ENCODE results near the gene SLC2A11.

SLC2A11 gene

DNA sequence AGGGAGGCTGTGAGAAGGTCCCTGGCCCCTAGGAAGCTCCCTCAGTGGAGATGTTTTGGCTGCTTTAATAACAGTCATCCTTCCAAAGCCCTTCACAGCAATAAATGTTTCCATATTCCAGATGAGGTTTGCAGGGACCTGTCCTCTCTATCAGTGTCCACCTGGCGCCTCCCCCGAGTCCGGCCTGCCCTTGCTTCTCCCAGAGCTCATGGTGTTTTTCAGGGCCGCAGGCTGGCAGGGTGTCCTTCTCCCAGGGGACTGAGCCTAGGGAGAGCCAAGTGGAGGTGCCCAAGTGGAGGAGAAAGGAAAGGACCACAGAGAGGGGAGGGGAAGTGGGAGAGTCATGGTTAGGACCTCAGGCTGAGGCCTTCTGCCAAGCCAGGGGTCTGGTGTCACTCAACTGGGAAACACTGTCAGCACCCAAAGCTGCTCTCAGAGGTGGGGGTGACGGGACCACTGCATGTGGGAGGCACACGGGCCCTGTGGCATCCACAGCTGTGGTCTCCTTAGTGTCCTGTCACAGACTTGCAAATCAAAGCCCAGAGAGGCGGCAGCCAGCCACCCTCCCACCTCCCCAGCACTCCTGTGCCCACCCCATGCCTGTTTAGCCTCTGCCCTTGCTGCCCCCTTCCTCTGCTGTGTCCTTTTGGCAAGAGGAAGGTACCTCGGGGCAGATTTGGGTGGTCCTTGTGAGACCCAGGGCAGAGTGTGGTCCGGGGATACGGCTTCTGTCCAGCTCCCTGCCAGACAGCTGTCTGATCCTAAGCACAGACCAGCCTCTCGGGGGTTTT is 25.3 kb upstream of the SLC2A11 start:
- DNase-seq (ENCODE audit: low read depth in 1 of 2, low spot score in 1 of 2) = no peak

DNA sequence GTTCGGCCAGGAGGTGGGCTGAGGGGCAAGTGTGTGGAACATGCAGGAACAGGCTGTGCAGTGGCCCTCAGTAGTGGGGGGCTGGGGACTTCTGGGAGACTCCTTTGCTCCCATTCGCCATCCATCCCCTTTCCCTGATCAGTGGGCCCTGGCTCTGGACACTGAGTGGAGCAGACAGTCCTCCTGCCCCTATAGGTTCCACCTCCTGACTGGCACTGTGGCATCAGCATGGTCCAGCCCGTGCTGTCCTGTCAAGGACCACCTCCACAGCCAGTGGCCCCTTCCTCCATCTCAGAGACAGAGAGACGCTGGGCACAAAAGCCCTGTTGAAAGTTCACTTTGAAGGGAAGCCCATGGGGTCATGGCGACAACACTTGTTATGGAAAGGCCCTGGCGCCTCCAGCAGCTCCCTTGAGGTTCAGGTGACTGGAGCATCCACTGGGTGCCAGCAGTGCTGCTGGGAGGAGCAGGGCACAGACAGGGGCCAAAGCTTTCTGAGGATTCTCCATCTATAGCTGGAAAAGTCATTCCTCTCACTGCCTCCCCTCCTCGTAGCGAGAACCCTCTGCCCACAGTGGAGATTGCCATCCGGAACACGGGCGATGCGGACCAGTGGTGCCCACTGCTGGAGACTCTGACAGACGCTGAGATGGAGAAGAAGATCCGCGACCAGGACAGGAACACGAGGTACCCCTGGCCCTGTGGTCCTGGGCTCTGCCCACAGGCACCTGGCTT is 24.5 kb upstream of the SLC2A11 start:
- DNase-seq (ENCODE audit: low read depth in 1 of 2, low spot score in 1 of 2) = no peak

DNA sequence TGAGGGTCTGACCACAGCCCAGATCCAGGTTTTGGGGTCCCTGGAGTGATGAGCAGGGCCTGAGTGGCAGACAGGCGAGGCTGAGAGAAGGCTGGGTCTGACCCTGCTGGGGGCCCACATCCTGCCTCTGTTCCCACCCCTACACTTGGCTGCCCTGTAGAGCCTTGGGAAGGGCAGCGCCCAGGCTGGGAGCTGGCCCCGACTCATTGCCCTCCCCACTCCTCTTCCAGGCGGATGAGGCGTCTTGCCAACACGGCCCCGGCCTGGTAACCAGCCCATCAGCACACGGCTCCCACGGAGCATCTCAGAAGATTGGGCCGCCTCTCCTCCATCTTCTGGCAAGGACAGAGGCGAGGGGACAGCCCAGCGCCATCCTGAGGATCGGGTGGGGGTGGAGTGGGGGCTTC is 23.8 kb upstream of the SLC2A11 start:
- DNase-seq (ENCODE audit: low read depth in 1 of 2, low spot score in 1 of 2) = no peak

DNA sequence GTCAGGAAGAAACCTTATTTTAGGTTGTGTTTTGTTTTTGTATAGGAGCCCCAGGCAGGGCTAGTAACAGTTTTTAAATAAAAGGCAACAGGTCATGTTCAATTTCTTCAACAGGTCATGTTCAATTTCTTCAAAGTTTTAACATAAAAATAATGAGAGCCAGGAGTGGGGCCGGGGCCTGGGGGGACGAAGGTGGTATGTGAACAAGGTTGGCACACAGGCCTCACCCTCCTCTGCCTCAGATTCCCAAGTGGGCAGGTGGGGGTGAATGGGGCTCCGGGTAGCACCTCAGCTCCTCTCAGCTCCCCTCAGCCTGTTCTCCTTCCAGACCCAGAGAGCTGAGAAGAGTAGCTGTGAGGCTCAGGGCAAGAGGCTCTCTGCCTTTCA is 23.3 kb upstream of the SLC2A11 start:
- no peak for DNase-seq (ENCODE audit: low read depth in 1 of 2, low spot score in 1 of 2)

DNA sequence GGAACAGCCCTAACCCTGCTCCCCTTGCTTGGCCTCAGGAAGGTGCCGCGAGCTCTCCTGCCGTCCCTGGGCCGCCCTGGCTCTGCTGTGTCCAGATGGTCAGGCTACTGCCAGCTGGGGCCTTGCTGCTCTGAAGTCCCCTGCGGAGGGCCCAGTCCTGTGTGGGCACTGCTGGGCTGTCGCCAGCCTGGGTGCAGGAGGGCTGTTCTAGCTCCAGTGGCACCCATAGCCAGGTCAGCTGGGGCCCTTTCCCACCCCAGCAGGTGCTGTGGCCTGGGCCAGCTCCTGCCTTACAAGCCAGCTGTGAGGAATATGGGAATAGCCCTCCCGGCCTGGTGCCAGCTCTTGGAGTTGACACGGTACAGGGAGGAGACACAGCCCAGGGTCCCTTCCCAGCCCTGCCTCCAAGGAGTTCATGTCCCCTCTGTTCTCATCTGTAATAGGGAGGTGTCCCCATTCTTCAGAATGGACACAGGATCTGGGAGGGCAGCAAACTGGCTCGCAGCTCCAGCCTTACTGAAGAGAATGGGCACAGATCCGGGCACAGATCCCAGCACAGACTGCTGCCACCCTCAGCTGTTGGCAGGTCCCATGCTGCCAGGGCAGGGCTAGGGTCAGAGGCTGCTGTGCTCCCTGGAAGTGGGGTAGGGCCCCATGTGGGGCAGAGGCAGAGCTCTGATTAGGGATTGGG is 22.7 kb upstream of the SLC2A11 start:
- no peak for DNase-seq (ENCODE audit: low read depth in 1 of 2, low spot score in 1 of 2)

DNA sequence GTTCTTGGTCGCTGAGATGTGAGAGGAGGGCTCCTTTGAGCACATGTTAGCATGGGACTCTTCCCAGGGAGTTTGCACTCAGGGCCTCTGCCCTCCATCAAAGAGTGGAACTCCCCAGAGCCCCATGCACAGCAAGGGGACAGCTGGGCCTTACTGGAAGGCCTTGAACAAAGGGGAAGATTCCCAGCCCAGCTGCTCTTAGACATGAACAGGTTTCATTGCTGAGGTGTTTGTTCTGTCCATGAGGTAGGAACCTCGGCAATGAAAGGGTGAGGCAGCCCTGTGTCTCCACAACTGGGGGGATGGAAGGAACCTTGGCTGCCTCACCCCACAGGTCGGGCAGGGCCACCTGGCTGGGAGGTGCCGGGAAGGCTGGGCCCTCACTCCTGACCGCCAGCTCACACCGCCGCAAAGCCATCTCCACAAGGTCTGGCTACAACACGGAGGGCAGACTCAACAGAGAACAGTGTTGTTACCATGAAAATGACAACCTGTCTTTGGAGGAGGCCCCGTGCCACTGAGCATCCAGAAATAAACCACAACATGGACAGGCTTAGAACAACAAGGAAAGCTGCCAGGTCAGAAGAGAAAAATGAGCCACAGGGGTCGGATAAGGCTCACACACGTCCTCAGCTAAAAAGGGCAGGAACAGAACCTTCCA is 22.1 kb upstream of the SLC2A11 start:
- DNase-seq (ENCODE audit: low read depth in 1 of 2, low spot score in 1 of 2) = no peak

DNA sequence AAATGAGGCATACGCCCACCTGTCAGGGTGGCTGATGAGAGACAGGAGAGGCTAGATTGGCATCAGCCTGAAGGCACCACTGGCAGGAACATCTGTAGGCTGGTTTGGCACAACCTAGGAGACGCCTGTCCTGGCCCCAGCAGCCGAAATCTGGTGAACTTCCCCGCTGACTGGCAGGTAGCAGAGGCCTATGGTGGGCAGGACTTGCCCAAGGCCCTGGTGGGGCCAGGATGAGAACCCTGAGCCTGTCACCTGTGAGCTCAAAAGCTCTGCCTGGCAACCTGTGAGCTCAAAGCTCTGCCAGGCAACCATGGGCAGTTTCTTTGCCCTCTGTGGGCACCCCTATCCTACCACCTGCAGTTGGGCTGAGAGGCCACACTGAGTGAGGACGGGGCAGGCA is 21.4 kb upstream of the SLC2A11 start:
- no peak for DNase-seq (ENCODE audit: low read depth in 1 of 2, low spot score in 1 of 2)

DNA sequence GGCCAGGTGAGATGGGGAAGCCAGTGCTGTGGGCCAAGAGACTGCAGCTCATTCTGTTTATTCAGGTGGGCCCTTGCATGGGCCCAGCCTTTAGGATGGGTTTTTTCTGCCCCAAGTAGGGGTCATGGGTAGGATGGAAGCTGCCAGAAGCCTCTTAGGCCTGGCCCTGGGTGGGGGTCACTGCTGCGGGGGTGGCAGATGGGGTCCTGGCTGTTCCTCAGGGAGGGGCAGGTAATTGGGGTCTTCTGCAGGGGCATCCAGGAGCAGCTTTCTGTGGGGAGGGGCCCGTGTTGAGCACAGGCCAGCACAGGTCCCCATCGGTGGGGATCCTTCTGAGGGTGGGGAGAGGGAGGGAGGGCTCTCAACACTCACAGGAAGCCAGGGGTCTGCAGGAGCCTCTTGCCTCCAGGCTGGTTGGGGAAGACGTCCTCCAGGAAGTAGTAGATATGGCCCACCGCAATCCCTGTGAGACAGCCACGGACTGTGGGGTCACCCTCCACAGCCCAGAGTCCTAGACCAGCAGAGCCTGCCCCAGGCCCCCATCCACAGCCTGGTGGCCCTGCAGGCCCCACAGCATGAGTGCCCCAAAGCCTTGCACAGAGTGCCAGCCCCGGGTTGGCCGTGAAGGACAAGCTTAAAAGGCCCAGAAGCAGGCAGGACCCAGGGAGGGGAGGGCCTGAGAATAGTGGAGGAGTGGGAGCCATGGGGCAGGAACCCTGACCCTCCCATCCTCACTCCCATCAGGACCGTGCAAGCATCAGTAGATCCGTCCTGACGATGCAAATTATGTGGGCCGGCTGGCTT is 20.8 kb upstream of the SLC2A11 start:
- no peak for DNase-seq (ENCODE audit: low read depth in 1 of 2, low spot score in 1 of 2)

DNA sequence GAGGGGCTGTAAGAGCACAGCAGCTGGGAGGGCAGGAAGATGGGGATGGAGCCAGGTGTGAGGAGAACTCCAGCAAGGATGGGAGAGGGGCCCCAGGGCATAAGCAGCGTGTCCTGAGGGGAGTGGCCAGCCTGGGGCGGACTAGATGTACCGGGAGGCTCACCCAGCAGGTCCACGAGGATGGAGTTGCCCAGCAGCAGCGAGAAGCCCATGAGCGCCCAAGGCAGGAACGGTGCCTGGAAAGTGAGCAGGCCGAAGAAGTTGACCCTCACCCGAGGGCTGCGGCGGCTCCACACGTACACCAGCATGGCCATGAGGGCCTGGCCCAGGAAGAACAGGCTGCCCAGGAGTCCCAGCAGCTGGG is 20.2 kb upstream of the SLC2A11 start:
- DNase-seq (ENCODE audit: low read depth in 1 of 2, low spot score in 1 of 2) = no peak

DNA sequence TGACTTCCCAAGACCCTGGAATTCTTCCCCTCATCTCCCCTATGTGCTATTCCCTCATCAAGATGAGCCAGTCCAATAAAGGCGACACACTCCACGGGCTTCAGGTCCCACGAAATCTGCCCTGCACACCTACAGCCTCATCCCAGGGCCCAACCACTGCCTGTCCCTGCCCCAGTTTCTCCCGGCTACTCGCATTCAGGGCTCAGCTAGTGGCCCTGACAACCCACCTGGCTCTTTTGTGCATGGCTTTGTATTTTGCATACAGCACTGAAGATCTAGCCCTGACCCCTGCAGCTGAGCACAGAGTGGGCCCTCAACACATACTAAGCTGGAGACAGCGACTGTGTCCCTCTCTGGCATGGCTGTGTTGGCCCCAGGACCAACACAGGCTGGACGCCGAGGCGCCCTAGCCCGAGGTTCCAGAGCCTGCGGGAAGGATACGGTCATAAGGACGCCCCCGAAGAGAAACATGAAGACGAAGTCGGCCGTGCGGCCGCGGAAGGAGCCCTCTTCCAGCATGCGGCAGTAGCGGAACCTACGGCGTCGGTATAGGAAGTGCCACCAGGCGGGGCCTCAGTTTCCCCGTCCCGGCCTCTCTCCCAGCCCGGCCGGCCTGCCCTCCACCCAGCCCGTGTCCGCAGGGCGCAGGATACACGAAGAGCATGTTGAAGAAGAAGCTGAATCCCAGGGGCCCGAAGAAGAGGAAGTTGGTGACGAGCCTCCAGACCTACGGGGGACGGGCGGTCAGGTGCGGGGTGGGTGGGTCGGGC is 19.6 kb upstream of the SLC2A11 start:
- no peak for DNase-seq (ENCODE audit: low read depth in 1 of 2, low spot score in 1 of 2)

DNA sequence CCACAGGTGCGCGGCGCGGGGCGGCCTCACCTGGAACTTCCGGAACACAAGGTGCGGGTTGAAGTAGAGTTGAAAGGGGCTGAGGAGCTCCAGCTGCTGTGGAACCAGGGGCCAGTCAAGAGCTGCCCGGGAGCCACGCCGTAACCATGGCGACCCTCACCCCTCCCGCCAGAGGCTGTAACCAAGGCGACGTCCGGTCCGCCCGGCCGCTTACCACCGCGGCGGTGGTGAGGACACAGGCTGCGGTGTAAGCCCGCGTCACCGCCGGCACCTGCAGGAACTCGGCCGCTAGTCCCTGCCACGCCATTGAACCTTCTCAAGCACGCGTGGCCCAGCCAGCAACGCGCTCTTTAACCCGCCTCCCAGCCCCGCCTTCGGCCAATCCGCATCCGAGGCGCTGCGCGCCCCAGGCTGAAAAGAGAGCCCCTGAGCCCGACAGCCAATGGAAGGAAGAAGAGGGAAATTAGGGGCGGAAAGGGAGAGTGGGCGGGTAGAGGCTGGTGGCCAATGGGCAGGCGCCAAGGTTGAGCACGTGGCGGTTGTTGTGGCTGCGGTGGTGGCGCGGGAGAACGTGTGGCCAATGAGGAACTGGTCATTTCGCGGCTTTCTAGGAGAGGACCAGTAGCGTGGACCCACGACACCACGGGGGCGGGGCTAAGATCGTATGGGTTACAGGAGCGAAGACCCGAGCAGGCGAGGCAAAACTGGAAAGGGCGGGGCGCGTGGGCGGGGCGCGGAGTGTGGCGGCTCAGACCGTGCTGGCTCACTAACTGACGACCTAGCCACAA is 18.8 kb upstream of the SLC2A11 start, which contains the start of gene DERL3:
TSS of gene DERL3 (minus strand) at position 326 of the 788 bp plus-strand sequence. CDS start at position 307, 19 bp downstream.
- peak; percentile 92 for DNase-seq (ENCODE audit: low read depth in 1 of 2, low spot score in 1 of 2)

DNA sequence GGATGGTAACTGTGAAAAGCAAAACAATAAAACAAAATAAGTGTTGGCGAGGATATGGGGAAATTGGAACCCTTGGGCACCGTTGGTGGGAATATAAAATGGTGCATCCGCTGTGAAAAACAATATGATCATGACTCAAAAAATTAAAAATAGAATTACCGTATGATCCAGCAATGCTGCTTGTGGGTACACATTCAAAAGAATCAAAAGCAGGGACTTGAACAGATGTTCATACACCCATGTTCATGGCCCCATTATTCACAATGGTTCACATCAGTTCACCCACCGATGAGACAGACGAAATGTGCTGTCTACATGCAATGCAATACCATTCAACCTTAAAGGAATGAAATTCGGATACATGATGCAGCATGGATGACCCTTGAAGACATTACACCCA is 17.6 kb upstream of the SLC2A11 start:
- DNase-seq (ENCODE audit: low read depth in 1 of 2, low spot score in 1 of 2) = no peak

DNA sequence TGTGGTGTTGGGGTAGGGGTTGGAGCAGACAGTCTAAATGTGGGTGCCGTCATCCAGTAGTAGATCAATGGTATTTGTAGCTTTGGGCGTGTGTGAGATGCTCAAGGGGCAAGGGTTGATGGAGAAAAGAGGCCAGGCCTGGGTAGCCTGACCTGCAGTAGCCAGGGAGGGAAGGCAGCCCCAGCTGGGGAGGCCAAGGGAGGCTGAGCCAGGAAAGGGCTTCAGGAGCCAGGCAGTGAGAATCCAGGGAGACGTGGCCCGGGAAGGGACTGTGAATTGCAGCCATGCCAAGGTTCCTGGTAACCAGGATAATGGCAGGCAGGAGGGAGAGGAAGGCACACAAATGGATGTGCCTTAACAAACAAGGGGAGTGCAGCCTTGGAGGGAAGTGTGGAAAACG is 16.4 kb upstream of the SLC2A11 start:
- DNase-seq (ENCODE audit: low read depth in 1 of 2, low spot score in 1 of 2) = no peak

DNA sequence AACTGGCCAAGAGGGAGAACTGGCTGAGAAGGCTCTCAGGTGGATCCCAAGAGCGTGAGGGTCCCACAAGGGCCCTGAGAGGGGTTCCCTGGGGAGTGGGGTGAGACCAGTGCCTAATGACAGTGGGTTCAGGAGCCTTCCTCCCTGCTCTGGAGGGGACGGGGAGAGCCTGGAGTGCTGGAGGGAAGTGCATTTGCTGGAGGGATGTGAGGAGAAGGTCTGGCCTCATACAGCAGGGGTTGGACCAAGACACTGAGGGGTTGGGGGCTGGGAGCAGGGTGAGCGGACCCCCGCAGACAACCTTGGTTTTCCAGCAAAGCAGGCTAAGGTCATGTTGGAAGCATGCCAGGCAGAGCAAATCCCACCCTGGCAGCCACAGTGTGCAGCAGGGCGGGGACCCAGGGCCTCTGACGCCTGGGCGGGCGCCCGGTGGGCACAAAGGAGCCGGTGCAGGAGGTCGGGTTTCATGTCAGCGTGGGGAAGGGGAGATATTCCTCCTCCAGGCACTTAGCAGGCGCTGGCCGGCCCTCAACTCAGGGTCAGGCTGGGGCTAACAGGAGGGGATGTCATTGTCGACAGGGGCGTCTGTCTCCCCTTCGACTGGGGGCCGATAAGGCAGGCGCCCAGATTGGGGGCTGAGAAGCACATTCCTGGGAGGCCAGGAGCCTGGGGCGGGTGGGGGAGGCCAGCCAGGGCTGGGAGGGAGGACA is 15.8 kb upstream of the SLC2A11 start:
- no peak for DNase-seq (ENCODE audit: low read depth in 1 of 2, low spot score in 1 of 2)

DNA sequence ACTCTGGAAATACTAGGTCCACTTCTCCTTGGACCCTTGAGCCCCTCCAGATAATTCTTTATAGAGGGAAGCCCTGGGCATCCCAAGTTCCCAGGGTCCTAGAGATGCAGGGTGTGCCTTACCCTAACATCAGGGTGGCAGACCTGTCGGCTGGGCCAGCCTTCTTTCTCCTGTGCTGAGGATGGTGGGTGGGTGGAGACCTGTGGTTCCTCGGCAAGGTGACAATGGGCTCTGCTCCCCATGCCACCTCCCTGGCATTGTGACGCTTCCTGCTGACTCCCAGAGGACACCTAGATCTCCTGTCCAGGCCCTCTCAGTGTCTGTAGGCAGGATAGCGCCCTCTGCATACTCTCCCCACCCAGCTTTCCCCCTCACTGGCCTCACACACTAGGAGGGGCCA is 15.1 kb upstream of the SLC2A11 start:
- no peak for DNase-seq (ENCODE audit: low read depth in 1 of 2, low spot score in 1 of 2)

DNA sequence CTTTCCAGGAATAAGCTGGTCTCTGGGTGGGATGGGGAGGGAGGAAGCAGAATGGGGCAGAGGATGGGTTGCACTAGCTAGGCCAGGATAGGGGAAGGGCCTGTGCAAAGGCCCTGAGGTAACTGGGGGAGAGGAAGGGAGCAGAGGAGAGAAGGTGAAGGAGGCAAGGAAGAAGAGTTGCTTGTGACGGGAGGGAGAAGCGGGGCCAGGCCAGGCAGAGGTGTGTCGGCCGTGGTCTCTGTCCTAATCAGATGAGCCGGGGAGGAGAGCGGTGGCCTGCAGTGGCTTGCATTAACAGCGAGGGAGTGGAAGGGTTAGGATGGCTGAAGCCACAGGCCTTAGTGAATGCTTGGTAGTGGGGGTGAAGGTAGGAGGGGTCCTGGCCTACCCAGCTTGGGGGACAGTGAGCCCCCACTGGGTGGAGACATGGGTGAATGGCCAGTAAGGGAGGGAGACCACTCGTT is 12.9 kb upstream of the SLC2A11 start:
- DNase-seq (ENCODE audit: low read depth in 1 of 2, low spot score in 1 of 2) = no peak

DNA sequence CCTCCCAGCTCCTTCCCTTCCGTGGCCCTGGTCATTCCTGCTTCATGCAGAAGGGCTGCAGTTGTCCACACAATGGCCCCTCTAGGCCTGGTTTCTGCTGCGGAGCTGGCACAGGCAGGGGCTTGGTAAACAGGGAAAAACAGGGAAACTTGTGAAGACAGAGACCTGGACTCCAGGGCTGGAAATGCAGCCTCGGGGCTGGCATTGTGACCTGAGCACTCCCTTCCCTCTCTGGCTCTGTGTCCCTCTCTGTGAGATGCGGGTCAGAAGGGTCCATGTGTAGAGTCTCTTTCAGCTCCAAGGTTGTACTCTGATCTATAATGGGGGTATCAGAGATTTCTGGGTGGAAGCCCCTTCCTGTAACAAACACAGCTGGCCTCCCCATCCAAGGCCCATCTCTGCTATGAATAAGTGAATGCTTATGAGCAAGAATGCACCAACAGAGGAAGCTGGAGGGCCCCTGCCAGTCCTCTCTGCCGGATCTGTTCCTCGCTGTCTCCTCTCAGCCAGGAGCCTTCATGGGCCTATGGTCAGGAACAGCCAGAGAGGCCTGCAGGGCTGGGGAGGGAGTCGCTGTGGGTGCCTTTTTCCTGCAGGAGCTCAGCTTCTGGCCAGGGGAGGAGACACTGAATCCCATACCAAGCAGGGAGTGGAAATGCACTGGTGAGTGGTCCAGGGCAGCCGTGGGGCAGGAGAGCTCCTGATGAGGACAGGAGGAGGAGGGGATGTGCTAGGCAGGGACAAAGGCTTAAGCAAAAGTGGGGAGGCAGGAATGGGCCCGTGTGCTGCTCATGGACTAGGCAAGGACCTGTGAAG is 12.2 kb upstream of the SLC2A11 start:
- DNase-seq (ENCODE audit: low read depth in 1 of 2, low spot score in 1 of 2) = no peak

DNA sequence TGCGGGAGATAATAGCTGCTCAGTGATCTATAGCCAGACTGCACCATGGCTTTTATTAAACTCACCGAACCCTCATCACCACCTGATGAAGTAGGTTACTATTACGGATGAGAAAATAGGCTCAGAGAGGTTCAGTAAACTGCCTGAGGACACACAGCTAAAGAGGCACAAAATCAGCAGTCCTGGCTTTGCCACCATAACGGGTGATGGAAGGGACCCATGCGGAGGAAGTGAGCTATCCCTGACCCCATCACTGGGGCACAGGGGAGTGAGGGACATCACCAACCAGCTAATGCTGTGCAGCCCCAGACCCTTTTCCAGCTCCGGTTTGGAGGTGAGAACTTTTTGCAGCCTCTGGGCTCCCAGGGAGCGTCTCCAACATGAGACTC is 11.6 kb upstream of the SLC2A11 start:
- no peak for DNase-seq (ENCODE audit: low read depth in 1 of 2, low spot score in 1 of 2)
